ENCODE results near the gene TRPV2.

TRPV2 gene

DNA sequence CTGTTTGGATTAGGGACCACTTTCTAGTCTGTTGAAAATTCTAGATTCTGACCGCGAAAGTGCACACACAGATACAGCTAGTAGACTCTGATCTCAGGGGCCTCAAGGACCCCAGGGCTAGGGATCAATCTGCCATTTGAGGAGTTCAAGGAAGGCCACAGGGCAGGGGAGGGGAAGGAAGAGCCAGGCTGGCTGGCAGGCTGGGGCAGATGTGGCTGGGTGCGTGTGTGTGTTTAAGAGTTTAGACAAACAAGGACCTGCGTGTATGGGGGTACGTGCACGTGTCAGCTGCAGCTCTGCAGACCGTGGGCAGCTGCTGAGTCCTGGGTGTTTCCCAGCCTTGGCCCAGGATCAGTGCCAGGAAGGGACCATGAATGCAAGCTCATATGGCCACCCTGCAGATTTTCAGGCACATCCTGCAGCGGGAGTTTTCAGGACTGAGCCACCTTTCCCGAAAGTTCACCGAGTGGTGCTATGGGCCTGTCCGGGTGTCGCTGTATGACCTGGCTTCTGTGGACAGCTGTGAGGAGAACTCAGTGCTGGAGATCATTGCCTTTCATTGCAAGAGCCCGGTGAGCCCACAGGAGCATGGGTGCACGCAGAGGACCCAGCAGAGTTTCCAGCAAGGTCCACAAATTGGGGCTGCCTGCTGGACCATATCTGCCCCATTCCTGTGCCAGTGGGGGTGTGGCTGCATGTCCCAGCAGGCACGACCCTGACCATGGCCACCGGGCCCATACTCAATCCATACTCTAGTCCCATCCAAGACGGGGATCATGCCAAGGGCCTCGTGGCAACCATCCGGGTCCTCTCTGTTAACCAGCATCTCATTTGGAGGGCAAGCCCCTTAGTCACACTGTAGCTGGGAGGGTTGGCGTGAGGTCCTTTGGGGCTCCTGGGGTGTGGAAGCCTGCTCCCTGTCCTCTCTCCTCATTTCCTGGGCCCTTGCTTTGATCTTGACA lies 10.6 kb downstream of the TRPV2 start:
- no peaks in the 10 kb centered on the region for H3K9me3 ChIP-seq (ENCODE audit: control insufficient read depth in 2 of 2, low read length in 2 of 2)
- no peak overlapping the region for H3K9ac ChIP-seq (ENCODE audit: low read length in 2 of 2)
- peaks cover 0 to 3% of the 10 kb centered on the region in 2 donors for H3K36me3 ChIP-seq (ENCODE audit: control insufficient read depth in 2 of 2, insufficient read depth in 2 of 2, low read length in 2 of 2)
- H3K4me1 ChIP-seq (ENCODE audit: control insufficient read depth, insufficient read depth, low read length): no peaks in the 10 kb centered on the region
- no peaks in the 10 kb centered on the region for H3K27me3 ChIP-seq (ENCODE audit: control insufficient read depth in 1 of 2, insufficient read depth in 2 of 2, low read length in 2 of 2)
- H3K27ac ChIP-seq (ENCODE audit: low read length): no peak overlapping the region
- no peak overlapping the region for H3K4me3 ChIP-seq (ENCODE audit: low read length in 2 of 2)

DNA sequence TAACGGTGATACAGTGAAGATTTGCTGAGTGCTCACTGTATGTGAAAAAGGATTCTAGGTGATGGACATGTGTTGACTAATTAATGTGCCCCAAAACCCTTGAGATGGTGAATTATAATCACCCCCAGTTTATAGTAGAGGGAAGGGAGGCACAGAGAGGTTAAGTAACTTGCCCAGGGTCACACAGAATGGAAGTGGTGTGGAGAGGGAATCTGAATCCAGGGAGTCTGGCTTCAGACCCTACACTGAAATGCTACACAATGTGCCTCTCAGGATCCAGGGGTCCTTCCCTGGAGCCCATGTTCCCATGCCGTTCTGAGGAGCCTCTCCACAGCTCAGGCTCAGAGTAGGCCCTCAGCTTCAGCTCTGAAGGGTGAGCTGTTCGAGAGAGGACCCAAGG lies 11.6 kb downstream of the TRPV2 start:
- no peak overlapping the region for H3K27ac ChIP-seq (ENCODE audit: low read length)
- H3K9me3 ChIP-seq (ENCODE audit: control insufficient read depth in 2 of 2, low read length in 2 of 2): no peaks in the 10 kb centered on the region
- no peak overlapping the region for H3K4me3 ChIP-seq (ENCODE audit: low read length in 2 of 2)
- H3K27me3 ChIP-seq (ENCODE audit: control insufficient read depth in 1 of 2, insufficient read depth in 2 of 2, low read length in 2 of 2): no peaks in the 10 kb centered on the region
- H3K36me3 ChIP-seq (ENCODE audit: control insufficient read depth in 2 of 2, insufficient read depth in 2 of 2, low read length in 2 of 2): peaks cover 0 to 3% of the 10 kb centered on the region in 2 donors
- no peaks in the 10 kb centered on the region for H3K4me1 ChIP-seq (ENCODE audit: control insufficient read depth, insufficient read depth, low read length)
- H3K9ac ChIP-seq (ENCODE audit: low read length in 2 of 2): no peak overlapping the region

DNA sequence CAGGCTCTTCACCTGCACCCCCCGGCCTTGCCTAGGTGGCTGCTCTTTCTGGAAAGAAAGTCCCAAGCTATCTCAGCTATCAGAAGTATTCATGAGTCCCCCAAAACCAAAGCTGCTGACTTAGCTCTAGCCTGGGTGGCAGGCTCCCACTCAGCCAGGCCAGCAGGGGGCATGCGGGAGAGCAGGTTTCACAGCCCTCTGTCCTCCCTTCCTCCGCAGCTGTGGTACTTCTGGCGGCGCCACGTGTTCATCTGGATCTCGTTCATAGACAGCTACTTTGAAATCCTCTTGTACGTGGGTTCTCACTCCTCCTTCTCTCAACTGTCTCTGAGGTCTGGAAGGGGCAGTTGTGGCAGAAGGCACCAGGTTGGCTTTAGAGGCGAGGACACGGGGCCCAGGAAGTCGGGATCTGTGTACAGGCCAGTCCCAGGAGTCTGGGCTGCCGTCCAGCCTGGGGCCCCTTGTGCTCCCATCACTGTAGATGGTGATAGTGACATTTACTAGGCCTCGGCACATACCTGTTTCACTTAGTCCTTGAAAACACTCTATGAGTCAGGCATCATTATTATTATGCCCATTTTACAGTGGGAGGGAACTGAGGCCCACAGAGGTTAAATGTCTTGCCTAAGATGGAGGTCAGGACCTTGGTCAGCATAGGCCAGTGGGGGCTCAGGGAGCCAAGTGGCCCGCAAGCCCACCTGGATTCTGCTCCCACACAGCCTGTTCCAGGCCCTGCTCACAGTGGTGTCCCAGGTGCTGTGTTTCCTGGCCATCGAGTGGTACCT lies 12.9 kb downstream of the TRPV2 start:
- Histone ChIP-seq H3K27me3 (ENCODE audit: control insufficient read depth in 1 of 2, insufficient read depth in 2 of 2, low read length in 2 of 2) (no peaks in the 10 kb centered on the region), H3K4me3 (ENCODE audit: low read length in 2 of 2) (no peak overlapping the region), H3K4me1 (ENCODE audit: control insufficient read depth, insufficient read depth, low read length) (no peaks in the 10 kb centered on the region), H3K9me3 (ENCODE audit: control insufficient read depth in 2 of 2, low read length in 2 of 2) (no peaks in the 10 kb centered on the region), H3K36me3 (ENCODE audit: control insufficient read depth in 2 of 2, insufficient read depth in 2 of 2, low read length in 2 of 2) (no peaks in the 10 kb centered on the region), H3K27ac (ENCODE audit: low read length) (no peak overlapping the region), H3K9ac (ENCODE audit: low read length in 2 of 2) (no peak overlapping the region)

DNA sequence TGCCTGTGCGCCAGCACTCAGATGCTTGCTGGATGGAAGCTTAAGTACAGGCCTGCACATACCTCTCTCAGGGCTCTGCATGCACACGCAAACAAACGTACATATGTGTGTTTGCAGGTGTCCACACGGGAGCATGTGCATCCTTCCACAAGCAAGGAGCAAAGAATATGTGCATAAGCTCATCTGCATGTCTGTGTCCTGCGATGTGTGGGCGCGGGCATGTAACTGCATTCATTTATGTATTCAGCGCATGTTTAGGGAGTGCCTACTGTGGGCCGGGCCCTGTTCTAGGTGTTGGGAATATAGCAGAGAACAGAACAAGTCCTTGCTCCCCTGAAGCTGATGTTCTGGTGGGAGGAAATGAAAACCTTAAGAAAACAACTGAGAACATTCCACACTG lies 13.7 kb downstream of the TRPV2 start:
- H3K36me3 ChIP-seq (ENCODE audit: control insufficient read depth in 2 of 2, insufficient read depth in 2 of 2, low read length in 2 of 2): no peaks in the 10 kb centered on the region
- no peaks in the 10 kb centered on the region for H3K27me3 ChIP-seq (ENCODE audit: control insufficient read depth in 1 of 2, insufficient read depth in 2 of 2, low read length in 2 of 2)
- H3K9ac ChIP-seq (ENCODE audit: low read length in 2 of 2): no peak overlapping the region
- no peak overlapping the region for H3K27ac ChIP-seq (ENCODE audit: low read length)
- no peaks in the 10 kb centered on the region for H3K9me3 ChIP-seq (ENCODE audit: control insufficient read depth in 2 of 2, low read length in 2 of 2)
- H3K4me1 ChIP-seq (ENCODE audit: control insufficient read depth, insufficient read depth, low read length): no peaks in the 10 kb centered on the region
- no peak overlapping the region for H3K4me3 ChIP-seq (ENCODE audit: low read length in 2 of 2)

DNA sequence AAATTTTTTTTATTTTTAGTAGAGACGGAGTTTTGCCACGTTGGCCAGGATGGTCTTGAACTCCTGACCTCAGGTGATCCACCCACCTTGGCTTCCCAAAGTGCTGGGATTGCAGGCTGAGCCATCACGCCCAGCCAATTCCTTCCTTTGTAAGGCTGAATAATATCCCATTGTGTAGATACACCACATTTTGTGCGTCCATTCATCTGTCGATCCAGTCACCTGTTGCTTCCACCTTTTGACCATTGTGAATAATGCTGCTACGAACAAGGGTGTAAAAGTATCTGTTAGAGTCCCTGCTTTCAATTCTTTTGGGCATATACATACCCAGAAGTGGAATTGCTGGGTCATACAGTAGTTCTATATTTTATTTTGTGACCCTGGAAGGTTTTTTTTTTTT lies 15.3 kb downstream of the TRPV2 start:
- H3K9ac ChIP-seq (ENCODE audit: low read length in 2 of 2): no peak overlapping the region
- no peak overlapping the region for H3K27ac ChIP-seq (ENCODE audit: low read length)
- no peak overlapping the region for H3K4me3 ChIP-seq (ENCODE audit: low read length in 2 of 2)
- no peaks in the 10 kb centered on the region for H3K36me3 ChIP-seq (ENCODE audit: control insufficient read depth in 2 of 2, insufficient read depth in 2 of 2, low read length in 2 of 2)
- H3K27me3 ChIP-seq (ENCODE audit: control insufficient read depth in 1 of 2, insufficient read depth in 2 of 2, low read length in 2 of 2): no peaks in the 10 kb centered on the region
- H3K4me1 ChIP-seq (ENCODE audit: control insufficient read depth, insufficient read depth, low read length): no peaks in the 10 kb centered on the region
- no peaks in the 10 kb centered on the region for H3K9me3 ChIP-seq (ENCODE audit: control insufficient read depth in 2 of 2, low read length in 2 of 2)

DNA sequence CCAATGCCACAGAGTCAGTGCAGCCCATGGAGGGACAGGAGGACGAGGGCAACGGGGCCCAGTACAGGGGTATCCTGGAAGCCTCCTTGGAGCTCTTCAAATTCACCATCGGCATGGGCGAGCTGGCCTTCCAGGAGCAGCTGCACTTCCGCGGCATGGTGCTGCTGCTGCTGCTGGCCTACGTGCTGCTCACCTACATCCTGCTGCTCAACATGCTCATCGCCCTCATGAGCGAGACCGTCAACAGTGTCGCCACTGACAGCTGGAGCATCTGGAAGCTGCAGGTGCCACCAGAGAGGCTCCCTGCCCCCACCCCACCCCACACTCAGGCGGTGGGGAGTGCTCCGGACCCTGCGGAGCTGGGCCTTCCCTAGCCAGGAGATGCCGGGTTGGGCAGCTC lies 16.6 kb downstream of the TRPV2 start:
- Histone ChIP-seq H3K36me3 (ENCODE audit: control insufficient read depth in 2 of 2, insufficient read depth in 2 of 2, low read length in 2 of 2) (no peaks in the 10 kb centered on the region), H3K9ac (ENCODE audit: low read length in 2 of 2) (no peak overlapping the region), H3K9me3 (ENCODE audit: control insufficient read depth in 2 of 2, low read length in 2 of 2) (no peaks in the 10 kb centered on the region), H3K27me3 (ENCODE audit: control insufficient read depth in 1 of 2, insufficient read depth in 2 of 2, low read length in 2 of 2) (no peaks in the 10 kb centered on the region), H3K4me1 (ENCODE audit: control insufficient read depth, insufficient read depth, low read length) (no peaks in the 10 kb centered on the region), H3K27ac (ENCODE audit: low read length) (no peak overlapping the region), H3K4me3 (ENCODE audit: low read length in 2 of 2) (no peak overlapping the region)

DNA sequence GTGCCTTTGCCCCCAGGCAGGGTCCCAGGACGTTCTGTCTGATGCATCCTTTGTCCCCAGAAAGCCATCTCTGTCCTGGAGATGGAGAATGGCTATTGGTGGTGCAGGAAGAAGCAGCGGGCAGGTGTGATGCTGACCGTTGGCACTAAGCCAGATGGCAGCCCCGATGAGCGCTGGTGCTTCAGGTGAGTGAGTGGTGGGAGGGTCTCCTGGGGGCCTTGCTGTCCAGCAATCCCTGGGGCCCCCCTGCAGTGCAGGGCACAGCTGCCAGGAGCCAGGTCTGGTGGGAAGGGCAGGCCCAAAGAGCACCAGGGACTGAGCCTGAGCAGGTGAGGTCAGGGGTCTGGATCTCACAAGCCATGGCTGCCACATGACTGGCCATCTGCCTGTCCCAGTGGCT lies 18.1 kb downstream of the TRPV2 start:
- no peak overlapping the region for H3K27ac ChIP-seq (ENCODE audit: low read length)

DNA sequence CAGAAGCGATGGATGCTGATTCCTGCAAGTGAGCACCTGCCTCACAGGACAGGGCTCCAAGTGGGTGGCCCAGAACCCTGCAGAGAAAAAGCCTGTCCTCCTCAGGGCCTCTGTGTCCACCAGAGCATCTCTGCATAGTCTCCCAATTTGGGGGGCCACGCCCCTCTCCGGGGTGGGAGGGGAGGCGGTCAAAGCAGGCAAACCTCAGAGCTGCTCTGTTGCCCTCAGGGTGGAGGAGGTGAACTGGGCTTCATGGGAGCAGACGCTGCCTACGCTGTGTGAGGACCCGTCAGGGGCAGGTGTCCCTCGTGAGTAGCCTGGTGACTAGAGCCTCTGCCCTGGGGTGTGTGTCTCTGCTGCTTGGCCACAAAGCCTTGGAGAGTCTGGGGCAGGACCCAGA lies 19.3 kb downstream of the TRPV2 start:
- Histone ChIP-seq H3K27me3 (ENCODE audit: control insufficient read depth in 1 of 2, insufficient read depth in 2 of 2, low read length in 2 of 2) (no peaks in the 10 kb centered on the region), H3K36me3 (ENCODE audit: control insufficient read depth in 2 of 2, insufficient read depth in 2 of 2, low read length in 2 of 2) (no peaks in the 10 kb centered on the region), H3K4me3 (ENCODE audit: low read length in 2 of 2) (no peak overlapping the region), H3K4me1 (ENCODE audit: control insufficient read depth, insufficient read depth, low read length) (peaks cover 12% of the 10 kb centered on the region), H3K9ac (ENCODE audit: low read length in 2 of 2) (no peak overlapping the region), H3K27ac (ENCODE audit: low read length) (no peak overlapping the region), H3K9me3 (ENCODE audit: control insufficient read depth in 2 of 2, low read length in 2 of 2) (no peaks in the 10 kb centered on the region)

More for the DNA sequence above, 18.1 kb downstream of the TRPV2 start:
- no peak overlapping the region for H3K9ac ChIP-seq (ENCODE audit: low read length in 2 of 2)
- peaks cover 5% of the 10 kb centered on the region for H3K4me1 ChIP-seq (ENCODE audit: control insufficient read depth, insufficient read depth, low read length)
- no peaks in the 10 kb centered on the region for H3K27me3 ChIP-seq (ENCODE audit: control insufficient read depth in 1 of 2, insufficient read depth in 2 of 2, low read length in 2 of 2)
- no peaks in the 10 kb centered on the region for H3K36me3 ChIP-seq (ENCODE audit: control insufficient read depth in 2 of 2, insufficient read depth in 2 of 2, low read length in 2 of 2)
- H3K4me3 ChIP-seq (ENCODE audit: low read length in 2 of 2): no peak overlapping the region
- H3K9me3 ChIP-seq (ENCODE audit: control insufficient read depth in 2 of 2, low read length in 2 of 2): no peaks in the 10 kb centered on the region

DNA sequence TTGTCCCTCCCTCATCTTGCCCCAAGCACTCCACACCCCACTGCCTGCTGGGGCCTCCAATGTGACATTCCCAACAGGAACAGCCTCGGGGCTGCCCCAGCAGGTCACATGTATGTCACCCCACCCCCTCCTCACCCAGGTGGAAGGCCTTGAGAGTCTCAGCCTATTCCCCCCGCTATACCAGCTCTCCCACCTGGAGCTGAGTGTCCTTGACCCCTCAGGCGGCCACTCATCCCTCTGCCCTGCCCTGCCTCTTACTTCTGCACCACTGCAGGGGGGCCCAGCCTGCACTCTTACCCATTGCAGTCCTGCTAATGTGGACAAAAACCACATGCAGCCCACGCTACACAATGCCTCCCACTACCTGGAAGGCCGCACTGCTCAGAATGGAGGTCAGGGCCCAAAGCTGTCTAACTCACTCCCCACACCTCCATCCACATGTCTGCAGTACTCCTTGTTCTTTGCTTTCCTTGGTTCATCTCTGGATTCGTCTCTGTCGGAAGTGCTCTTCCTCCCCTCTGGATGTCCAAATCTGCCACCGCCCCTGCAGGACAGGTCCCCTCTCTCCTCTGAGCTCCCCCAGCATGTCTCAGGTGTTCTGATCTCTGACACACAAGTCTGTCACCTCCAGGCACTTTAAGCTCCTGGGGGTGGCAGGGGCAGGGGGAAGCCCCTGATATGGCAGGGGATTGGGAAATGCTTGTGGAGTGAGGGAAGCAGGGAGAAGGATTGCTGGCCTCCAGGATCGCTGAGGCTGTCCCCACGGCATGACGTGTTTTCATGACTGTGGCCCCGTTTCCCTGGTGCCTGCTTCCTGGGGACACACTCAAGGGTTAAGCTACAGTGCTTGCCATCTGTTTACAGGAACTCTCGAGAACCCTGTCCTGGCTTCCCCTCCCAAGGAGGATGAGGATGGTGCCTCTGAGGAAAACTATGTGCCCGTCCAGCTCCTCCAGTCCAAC lies 20.8 kb downstream of the TRPV2 start:
- Histone ChIP-seq H3K4me1 (ENCODE audit: control insufficient read depth, insufficient read depth, low read length) (peaks cover 23% of the 10 kb centered on the region), H3K27me3 (ENCODE audit: control insufficient read depth in 1 of 2, insufficient read depth in 2 of 2, low read length in 2 of 2) (no peaks in the 10 kb centered on the region), H3K9ac (ENCODE audit: low read length in 2 of 2) (no peak overlapping the region), H3K9me3 (ENCODE audit: control insufficient read depth in 2 of 2, low read length in 2 of 2) (no peaks in the 10 kb centered on the region), H3K4me3 (ENCODE audit: low read length in 2 of 2) (no peak overlapping the region), H3K27ac (ENCODE audit: low read length) (no peak overlapping the region), H3K36me3 (ENCODE audit: control insufficient read depth in 2 of 2, insufficient read depth in 2 of 2, low read length in 2 of 2) (peaks cover 2 to 4% of the 10 kb centered on the region in 2 donors)

DNA sequence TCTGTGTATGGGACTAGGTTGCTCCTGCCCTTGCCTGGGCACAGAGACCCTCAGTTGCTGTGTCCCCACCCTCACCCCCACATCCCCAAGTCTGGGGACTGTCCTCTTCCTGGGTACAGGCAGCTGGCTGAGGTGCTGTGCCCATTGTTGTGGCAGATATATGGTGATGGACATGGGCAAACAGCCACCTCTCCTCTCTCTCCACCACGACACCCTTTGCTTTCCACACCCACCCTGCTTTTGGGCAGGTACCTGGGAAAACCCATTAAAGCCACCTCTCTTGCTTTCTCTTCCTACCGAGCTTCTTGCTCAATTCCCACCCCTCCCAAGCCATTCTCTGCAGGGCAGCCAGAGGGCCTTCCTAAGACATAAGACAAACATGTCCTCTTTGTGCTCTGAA lies 21.7 kb downstream of the TRPV2 start:
- Histone ChIP-seq H3K9me3 (ENCODE audit: control insufficient read depth in 2 of 2, low read length in 2 of 2) (no peaks in the 10 kb centered on the region), H3K36me3 (ENCODE audit: control insufficient read depth in 2 of 2, insufficient read depth in 2 of 2, low read length in 2 of 2) (peaks cover 6 to 8% of the 10 kb centered on the region in 2 donors), H3K27me3 (ENCODE audit: control insufficient read depth in 1 of 2, insufficient read depth in 2 of 2, low read length in 2 of 2) (no peaks in the 10 kb centered on the region), H3K9ac (ENCODE audit: low read length in 2 of 2) (no peak overlapping the region), H3K4me1 (ENCODE audit: control insufficient read depth, insufficient read depth, low read length) (peaks cover 24% of the 10 kb centered on the region), H3K4me3 (ENCODE audit: low read length in 2 of 2) (no peak overlapping the region), H3K27ac (ENCODE audit: low read length) (no peak overlapping the region)
